NCI-H146 treated with DMSO at 0.1 percent for 48 hours (cell line): ENCODE measurements around the gene OR10H1.
A peak's percentile ranks its signal among the peaks of the same experiment; 100 is the strongest.
"Not testable (repeated sequence)": the region's sequence is repeated elsewhere in the genome, so short reads cannot be mapped to it uniquely, and the experiment has no call there.

Experiments
- DNase-seq: peaks from one replicate; lab custom pipeline; 2025; ENCODE audit not compliant: unreplicated experiment; lab: John Stamatoyannopoulos, UW

OR10H1 gene, protein sequence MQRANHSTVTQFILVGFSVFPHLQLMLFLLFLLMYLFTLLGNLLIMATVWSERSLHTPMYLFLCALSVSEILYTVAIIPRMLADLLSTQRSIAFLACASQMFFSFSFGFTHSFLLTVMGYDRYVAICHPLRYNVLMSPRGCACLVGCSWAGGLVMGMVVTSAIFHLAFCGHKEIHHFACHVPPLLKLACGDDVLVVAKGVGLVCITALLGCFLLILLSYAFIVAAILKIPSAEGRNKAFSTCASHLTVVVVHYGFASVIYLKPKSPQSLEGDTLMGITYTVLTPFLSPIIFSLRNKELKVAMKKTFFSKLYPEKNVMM

DNA sequence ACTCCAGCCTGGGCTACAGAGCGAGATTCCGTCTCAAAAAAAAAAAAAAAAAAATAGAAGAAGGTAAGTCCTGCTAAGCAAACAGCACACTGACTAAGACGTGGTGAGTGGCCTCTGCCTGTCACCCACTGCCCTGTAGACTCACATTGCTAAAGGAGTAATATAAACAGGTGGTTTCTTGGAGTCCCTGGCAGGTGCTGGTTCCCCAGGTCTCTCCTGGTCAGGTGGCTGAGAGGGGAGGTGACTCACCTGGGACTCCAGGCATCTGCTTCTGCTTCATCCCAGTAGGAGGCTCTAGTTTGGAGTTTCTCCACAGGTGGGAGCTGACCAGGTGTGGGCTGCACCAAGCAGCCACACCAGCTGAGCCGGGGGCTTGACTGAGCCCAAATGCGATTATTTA is at the start of gene OR10H1:
TSS of gene OR10H1 (minus strand) at position 359 of the 400 bp plus-strand sequence. CDS start 7,627 bp downstream, outside the sequence.
- DNase-seq: no peak

DNA sequence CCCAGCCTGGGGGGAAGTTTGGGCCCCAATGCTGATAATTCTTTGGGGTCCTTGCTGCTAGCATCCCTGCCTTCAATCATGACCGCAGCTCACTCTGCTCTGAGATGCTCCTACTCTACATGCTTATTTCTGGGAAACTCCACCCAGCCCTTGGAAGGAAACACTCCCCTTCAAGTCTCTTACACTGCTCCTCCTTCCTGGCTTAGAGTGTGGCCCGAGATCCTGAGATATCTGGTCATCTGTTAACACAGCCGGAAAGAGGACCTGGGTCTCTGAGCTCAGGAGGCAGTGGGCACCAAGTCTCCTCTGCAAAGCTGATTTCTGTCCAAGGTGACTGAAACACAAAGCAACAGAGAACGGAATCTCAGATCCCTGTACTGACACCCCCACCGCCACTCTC is 49.4 kb upstream of the OR10H1 start:
- DNase-seq: no peak

DNA sequence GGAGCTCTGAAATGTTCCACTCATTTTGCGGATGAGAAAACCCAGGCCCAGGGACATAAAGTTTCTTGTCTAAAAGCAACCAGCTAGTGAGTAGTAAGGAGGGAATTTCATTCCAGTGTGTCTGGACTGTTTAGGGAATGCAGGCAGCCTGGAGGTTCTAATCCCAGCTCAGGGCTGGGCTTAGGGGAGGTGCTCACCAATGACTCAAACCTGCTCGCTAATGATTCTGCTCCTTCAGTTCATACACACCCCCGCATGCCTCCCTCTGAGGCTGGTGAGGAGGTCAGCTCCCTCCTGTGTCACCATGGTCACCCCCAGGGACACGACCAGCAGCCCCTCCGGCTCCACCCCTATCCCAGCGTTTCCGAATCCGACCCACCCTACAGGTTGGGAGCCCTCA is 47.8 kb upstream of the OR10H1 start:
- DNase-seq: no peak

DNA sequence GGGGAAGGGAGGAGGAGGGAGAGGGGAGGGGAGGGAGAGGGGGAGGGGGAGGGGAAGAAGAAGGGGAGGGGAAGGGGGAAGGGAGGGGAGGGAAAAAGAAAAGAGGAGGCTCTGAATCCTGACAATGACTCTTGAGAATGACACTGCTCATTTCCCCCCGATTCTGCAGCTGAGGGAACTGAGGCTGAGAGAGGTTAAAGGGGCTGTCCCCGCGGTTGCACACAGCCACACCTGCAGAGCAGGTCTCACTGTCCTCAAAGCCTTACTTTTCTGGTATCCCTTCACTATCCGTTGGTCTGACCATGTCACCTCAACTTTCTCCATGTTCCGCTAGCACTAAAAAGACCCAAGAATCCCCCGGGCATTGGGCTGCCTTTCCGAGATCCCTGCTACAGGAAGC is 47.0 kb upstream of the OR10H1 start:
- DNase-seq: no peak

DNA sequence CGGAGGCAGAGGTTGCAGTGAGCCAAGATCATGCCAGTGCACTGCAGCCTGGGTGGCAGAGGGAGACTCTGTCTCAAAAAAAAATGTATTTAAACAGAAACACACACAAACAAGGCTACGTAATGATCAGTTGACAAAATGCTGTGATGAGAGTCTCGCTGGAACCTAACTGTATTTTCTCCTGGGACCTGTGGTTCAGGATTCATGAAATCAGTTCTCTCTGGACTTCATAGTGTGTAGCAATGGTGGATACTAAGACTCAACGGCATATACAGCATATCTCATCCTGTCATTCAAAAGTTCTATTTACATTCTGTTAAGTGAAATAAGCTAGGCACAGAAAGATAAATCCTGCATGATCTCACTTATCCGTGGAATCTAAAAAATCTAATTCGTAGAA is 45.1 kb upstream of the OR10H1 start:
- DNase-seq: no peak

DNA sequence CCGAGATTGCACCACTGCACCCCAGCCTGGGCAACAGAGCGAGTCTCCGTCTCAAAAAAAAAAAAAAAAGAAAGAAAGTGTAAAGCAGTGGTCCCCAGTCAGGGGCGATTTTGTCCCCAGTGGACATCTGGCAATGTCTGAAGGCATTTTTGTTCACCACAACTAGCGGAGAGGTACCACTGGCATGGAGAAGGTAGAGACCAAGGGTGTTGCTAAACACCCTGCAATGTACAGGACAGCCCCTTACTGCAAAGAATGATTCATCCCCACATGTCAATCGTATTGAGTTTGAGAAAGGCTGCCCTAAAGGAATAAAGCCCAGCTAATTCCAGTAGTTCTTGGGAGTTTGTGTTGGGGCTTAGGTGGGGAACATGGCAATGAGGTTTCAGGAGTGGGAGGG is 43.7 kb upstream of the OR10H1 start:
- DNase-seq: no peak

DNA sequence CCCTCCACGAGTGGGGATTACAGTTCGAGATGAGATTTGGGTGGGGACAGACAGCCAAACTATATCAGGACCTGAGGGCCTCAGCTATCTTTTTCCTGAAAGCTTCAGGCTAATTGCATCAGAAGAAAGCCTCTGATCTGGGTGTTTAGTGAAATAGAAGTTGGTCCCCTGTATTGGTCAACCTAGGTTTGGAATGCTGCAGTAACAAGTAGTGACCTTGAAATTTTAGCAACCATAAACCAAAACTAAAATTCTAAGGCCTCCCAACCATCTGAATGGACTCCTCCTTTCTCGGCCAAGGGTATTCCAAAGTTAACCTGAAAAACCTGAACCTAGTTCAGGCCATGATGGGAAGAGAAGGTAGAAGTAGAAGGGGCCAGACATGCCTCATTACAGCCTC is 34.9 kb upstream of the OR10H1 start:
- no peak for DNase-seq

DNA sequence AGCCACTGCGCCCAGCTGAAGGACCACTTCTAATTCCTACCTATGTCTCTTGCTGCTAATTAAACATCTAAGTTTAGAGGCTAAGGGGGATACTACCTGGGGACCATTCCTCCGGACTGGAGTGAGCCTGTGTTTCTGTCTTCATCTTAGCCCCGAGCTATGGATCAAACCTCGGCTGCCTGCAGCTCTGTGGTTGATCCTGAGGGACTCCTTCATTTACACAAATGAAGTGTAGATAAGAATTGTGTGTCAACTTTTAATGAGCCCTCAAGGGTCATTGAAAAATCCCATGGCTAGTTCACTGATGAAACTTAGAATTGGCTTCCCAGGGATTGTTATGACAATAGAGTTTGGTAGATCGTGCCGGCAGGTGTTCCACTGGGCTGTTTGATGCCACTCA is 31.5 kb upstream of the OR10H1 start:
- DNase-seq: no peak

DNA sequence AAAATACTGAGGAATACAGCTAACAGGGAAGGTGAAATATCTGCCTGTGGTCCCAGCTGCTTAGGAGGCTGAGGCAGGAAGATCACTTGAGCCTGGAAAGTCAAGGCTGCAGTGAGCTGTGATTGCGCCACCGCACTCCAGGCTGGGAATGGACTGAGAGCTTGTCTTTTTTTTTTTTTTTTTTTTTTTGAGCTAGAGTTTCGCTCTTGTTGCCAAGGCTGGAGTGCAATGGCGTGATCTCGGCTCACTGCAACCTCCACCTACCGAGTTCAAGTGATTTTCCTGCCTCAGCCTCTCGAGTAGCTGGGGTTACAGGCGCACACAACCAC is 28.4 kb upstream of the OR10H1 start:
- DNase-seq: not testable (repeated sequence)

DNA sequence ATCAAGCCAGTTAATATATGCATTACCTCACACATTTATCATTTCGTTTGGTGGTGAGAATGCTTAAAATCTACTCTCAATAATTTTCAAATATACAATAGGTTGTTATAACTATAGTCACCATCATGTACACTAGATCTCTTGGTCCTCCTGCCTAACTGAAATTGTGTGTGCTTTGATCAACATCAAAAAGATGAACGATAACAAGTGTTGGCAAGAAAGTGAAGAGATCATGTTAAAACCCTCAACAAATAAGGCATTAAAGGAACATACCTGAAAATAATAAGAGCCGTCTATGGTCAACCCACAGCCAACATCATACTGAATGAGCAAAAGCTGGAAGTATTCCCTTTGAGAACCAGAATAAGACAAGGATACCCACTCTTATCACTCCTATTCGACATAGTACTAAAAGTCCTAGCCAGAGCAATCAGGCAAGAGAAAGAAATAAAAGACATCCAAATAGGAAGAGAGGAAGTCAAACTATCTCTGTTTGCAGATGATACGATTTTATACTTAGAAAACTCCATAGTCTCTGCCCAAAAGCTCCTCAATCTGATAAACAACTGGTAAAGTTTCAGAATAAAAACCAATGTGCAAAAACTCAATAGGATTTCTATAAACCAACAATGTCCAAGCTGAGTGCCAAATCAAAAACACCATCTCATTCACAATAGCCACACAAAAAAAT is 27.9 kb upstream of the OR10H1 start:
- no peak for DNase-seq

DNA sequence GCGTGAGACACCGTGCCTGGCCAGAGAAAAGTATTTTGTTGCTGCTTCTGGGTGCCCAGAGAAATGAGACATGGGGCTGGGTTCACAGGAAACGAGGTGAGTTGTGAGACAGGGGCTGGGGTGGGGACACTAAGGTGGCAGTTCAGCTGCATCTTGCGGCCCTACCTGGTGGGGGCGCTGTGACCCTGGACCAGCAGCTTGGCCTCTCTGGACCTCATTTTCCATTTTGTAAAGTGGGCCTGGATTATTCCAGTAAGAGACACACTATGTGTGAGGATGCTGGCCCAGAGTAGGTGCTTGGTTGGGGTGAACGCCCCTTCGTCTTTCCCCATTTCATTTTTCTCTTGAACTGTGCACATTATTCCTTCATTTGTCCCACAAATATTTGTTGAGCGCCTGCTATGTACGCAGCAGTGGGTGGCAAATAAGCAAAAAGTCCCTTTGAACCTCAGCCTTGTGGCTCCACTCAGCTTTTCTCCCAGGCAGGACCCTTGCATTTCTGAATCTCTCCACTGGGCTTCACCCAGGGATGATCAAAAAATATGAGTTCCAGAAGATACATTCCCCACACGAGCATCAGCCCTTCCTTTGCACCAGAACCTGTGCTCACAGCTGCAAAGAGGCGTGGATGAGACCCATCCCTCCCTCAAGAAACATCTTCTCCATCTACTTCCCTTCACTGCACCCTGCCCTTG is 26.6 kb upstream of the OR10H1 start:
- DNase-seq: no peak

DNA sequence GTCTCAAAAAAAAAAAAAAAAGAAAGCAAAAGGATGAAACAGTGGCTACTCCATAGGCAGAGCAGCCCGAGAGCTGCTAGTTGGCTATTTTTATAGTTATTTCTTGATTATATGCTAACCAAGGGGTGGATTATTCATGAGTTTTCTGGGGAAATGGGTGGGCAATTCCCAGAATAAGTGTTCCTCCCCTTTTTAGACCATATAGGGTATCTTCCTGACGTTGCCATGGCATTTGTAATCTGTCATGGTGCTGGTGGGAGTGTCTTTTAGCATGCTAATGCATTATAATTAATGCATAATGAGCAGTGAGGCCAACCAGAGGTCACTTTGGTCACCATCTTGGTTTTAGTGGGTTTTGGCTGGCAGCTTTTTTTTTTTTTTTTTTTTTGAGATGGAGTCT is 25.4 kb upstream of the OR10H1 start:
- DNase-seq: no peak

DNA sequence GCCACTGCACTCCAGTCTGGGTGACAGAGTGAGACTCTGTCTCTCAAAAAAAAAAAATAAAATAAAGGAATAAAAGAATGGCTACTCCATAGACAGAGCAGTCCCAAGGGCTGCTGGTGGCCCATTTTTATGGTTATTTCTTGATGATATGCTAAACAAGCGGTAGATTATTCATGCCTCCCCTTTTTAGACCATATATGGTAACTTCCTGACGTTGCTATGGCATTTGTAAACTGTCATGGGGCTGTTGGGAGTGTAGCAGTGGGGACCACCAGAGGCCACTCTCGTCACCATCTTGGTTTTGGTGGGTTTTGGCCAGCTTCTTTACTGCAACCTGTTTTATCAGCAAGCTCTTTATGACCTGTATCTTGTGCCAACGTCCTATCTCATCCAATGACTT is 24.4 kb upstream of the OR10H1 start:
- DNase-seq: not testable (repeated sequence)

DNA sequence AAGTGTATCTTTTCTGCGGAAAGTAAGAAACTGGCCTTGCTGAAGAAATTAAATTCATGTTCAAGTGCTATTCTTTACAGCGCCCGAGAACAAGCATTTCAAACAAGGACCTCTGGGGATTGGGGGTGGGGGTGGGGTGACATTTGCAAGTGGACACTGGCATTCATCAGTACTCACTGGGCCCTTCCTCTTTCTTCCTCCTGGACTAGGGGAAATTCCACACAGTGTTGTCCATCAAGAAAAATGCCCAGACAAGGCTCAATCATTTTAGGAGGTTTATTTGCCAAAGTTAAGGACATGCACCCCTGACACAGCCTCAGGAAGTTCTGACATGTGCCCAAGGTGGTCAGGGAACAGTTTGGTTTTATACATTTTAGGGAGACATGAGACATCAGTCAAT is 22.9 kb upstream of the OR10H1 start:
- DNase-seq: no peak

DNA sequence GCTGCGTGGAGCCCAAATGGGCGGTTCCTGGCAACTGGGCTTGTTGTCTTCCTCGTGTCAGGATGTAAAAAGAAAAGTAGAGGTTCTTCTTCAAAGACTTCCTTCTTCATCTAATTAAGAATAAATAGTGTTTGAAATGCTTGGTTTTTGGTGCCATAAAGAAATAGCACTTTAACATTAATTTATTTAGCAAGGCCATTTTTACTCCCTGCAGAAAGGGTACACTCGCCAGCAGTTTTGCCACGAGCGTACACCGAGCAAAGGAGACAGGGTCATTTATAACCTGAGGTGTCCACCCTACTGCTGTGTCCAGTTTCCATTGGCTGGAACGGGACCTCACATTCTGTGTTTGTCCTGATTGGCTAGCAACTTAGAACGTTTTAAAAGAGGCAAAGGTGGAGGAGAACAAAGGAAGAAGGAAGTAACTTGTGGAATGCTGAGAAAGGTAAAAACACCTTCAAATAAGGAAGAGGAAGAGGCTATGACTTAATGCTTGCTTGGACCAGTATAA is 21.8 kb upstream of the OR10H1 start:
- no peak for DNase-seq

DNA sequence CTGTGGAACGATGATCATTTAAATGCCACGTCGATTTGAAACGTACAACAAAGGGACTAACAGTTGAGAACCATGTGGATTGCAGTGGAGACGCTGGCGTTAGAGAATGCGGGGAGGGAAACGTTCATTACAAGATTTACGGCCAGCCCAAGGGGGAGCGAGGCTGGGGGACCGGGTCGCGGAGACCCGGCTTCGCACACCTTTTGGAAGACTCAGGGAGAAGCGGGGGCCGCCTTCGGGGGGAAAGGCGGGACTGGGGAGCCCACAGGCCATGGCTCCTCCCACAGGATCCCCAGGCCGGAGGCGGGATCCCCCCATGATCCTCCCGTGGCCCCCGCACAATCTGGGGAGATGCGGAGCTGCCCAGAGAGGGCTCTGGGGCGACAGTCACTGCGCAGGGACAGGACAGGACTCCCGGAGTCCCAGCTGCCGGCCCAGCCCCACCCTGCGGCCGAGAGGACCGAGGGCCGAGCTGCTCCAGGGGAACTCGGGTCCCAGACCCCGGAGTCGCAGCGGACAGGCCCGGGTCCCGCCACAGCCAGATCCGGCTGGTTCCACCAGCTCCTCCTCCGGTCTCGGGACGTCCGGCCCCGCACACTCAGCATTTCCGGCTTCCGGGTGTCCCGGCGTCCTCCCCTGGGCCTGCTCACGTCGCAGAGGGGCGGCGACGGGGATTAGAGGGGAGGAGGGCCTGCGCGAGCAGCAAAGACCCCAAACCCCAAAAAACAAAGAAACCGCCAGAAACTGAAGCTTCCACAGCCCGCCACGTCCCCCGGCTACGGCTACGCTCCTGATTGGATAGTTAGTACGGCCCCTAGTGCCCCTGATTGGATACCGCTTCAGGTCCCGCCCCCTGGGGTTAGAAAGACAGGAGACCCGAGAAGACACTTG is 21.1 kb upstream of the OR10H1 start:
- DNase-seq: peak; percentile 59

DNA sequence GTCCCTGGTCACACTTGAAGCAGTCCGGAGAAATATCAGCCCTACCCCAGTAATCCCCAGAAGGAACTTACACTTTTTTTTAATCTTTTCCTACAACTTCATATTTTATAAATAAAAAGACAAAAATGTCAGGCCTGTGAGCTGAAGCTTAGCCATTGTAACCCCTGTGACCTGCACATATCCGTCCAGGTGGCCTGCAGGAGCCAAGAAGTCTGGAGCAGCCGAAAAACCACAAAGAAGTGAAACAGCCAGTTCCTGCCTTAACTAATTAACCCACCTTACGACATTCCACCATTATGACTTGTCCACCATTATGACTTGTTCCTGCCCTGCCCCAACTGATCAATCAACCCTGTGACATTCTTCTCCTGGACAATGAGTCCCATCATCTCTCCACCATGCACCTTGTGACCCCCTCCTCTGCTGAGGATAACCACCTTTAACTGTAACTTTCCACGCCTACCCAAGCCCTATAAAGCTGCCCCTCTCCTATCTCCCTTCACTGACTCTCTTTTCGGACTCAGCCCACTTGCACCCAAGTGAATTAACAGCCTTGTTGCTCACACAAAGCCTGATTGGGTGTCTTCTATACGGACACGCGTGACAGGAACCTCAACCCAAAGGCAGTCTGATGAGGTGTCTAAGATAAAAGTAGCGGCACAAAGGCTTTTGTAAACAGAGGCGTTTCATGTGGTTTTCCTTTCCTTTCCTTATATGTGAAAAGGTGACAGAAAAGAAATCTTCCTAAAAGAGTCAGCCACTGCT is 20.3 kb upstream of the OR10H1 start:
- not testable (repeated sequence) for DNase-seq

DNA sequence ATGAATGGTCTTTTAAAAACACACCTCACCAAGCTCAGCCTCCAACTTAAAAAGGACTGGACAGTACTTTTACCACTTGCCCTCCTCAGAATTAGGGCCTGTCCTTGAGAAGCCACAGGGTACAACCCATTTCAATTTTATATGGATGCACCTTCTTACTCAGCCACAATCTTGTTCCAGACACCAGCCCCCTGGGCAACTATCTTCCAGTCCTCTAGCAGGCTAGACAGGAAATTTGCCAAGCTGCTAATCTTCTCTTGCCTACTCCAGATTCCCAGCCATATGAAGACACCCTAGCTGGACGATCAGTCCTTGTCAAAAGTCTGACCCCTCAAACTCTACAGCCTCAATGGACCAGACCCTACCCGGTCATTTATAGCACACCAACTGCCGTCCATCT is 18.8 kb upstream of the OR10H1 start:
- not testable (repeated sequence) for DNase-seq

DNA sequence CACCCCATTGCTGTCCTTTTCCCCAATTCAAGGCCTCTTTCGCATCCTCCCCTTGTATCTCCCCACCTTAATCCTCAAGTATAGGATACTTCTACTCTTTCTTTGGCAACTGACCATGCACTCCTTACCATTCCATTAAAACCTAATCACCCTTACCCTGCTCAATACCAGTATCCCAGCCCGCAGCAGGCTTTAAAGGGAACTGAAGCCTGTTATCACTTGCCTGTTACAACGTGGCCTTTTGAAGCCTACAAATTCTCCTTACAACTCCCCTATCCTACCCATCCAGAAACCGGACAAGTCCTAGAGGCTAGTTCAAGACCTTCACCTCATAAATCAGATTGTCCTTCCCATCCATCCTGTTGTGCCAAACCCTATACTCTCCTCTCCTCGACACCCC is 16.2 kb upstream of the OR10H1 start:
- no peak for DNase-seq

DNA sequence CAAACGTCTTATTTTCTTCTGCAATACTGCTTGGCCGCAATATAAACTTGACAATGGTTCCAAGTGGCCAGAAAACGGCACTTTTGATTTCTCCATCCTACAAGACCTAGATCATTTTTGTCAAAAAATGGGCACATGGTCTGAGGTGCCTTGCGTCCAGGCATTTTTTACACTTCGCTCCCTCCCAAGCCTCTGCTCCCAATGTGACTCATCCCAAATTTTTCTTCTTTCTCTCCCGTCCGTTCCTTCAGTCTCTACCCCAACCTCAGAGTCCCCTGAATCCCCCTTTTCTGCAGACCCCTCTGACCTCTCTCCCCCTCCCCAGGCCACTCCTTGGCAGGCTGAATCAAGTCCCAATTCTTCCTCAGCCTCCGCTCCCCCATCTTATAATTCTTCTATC is 14.3 kb upstream of the OR10H1 start:
- DNase-seq: no peak
